GM19240 (cell line): ENCODE measurements around the gene CUBN.
A peak's percentile ranks its signal among the peaks of the same experiment; 100 is the strongest.
"Not testable (repeated sequence)": the region's sequence is repeated elsewhere in the genome, so short reads cannot be mapped to it uniquely, and the experiment has no call there.

Experiments used
- DNase-seq: peaks from one replicate; pipeline ENCODE4 v3.0.0; 2011; ENCODE audit warnings: low spot score; ENCODE audit not compliant: insufficient read length

CUBN gene

GRCh38 chr10:16827474-16827873 lies 302.1 kb downstream of the CUBN start:
- DNase-seq, result not testable (repeated sequence)

GRCh38 chr10:16822726-16823360 lies 306.8 kb downstream of the CUBN start:
- no peak for DNase-seq

- no peak for DNase-seq
Observed at GRCh38 chr10:16822027-16822426, 307.6 kb downstream of the CUBN start.

- no peak for DNase-seq
Observed at GRCh38 chr10:16820421-16820820, 309.2 kb downstream of the CUBN start.

- no peak for DNase-seq
Observed at GRCh38 chr10:16820018-16820417, 309.6 kb downstream of the CUBN start.

GRCh38 chr10:16819436-16819835 lies 310.2 kb downstream of the CUBN start:
- no peak for DNase-seq

GRCh38 chr10:16819026-16819425 lies 310.6 kb downstream of the CUBN start:
- no peak for DNase-seq

GRCh38 chr10:16817125-16818019 lies 312.2 kb downstream of the CUBN start, which contains the start of gene RSU1:
Gene RSU1, minus strand, starts transcription at chr10:16817424. Its CDS starts 343 bp downstream, at chr10:16817081.
- DNase-seq, result peak; percentile 86

- DNase-seq, result no peak
Observed at GRCh38 chr10:16816830-16817124, 312.8 kb downstream of the CUBN start.

GRCh38 chr10:16816171-16816570 lies 313.4 kb downstream of the CUBN start:
- no peak for DNase-seq

GRCh38 chr10:16814012-16814411 lies 315.6 kb downstream of the CUBN start:
- no peak for DNase-seq

GRCh38 chr10:16812676-16813075 lies 316.9 kb downstream of the CUBN start:
- no peak for DNase-seq

GRCh38 chr10:16811765-16812164 lies 317.8 kb downstream of the CUBN start:
- no peak for DNase-seq

- no peak for DNase-seq
Observed at GRCh38 chr10:16811292-16811691, 318.3 kb downstream of the CUBN start.

GRCh38 chr10:16809074-16809718 lies 320.4 kb downstream of the CUBN start:
- no peak for DNase-seq

GRCh38 chr10:16804123-16804522 lies 325.5 kb downstream of the CUBN start:
- no peak for DNase-seq

- DNase-seq, result no peak
Observed at GRCh38 chr10:16803464-16803863, 326.1 kb downstream of the CUBN start.

GRCh38 chr10:16799621-16800020 lies 330.0 kb downstream of the CUBN start:
- no peak for DNase-seq

- DNase-seq, result no peak
Observed at GRCh38 chr10:16798571-16798970, 331.0 kb downstream of the CUBN start.

GRCh38 chr10:16795410-16796073 lies 334.1 kb downstream of the CUBN start:
- no peak for DNase-seq

- no peak for DNase-seq
Observed at GRCh38 chr10:16794005-16794404, 335.6 kb downstream of the CUBN start.

GRCh38 chr10:16792675-16793074 lies 336.9 kb downstream of the CUBN start:
- DNase-seq, result no peak
